ENCODE data around the gene DCC. TPM values are rescaled to one million over a fixed set of nuclear protein-coding genes. Genes with fewer than 3 reads are reported as not detected.

Gene DCC
- total and polyA plus RNA-seq, 2 experiments from 2014 or later = not detected

GRCh38 chr18:53254265-53254664 is 914.3 kb downstream of the DCC start:
- whole genome bisulfite sequencing, 2 experiments (ENCODE audit: low coverage in 1 of 2, low lambda C conversion rate in 2 of 2, missing lambda C conversion rate in 2 of 2) = 13 to 14% methylated on average over 1 of the region's 1 CpG
- Histone ChIP-seq H3K9ac (no peak overlapping the region), H3K4me1 (ENCODE audit: insufficient read depth) (no peaks in the 10 kb centered on the region), H3K9me2 (ENCODE audit: insufficient read depth) (no peaks in the 10 kb centered on the region), H4K20me1 (ENCODE audit: insufficient read depth) (no peaks in the 10 kb centered on the region), H3K79me2 (ENCODE audit: insufficient read depth) (no peaks in the 10 kb centered on the region), H3K36me3 (ENCODE audit: low read depth) (no peaks in the 10 kb centered on the region), H3K9me3 (ENCODE audit: low read depth) (peaks cover 3% of the 10 kb centered on the region), H3K4me3 (no peak overlapping the region), H2AFZ (no peak overlapping the region), H3F3A (ENCODE audit: insufficient read depth) (no peaks in the 10 kb centered on the region), H3K27ac (no peak overlapping the region), H3K4me2 (ENCODE audit: unreplicated experiment) (no peak overlapping the region), H3K27me3 (replicated peaks; ENCODE audit: insufficient read depth) (no peaks in the 10 kb centered on the region)
- DNase-seq = no peak
- in situ Hi-C loops (cut with MboI) = no loop called here
- no peak for TF ChIP-seq EZH2 (IDR thresholded peaks at IDR 0.05; ENCODE audit: insufficient read depth, poor library complexity, severe bottlenecking)
- no peak for TF ChIP-seq EZH2phosphoT487 (IDR thresholded peaks at IDR 0.05; ENCODE audit: insufficient read depth, low read depth)

GRCh38 chr18:53261241-53261640 is 921.2 kb downstream of the DCC start:
- no peak for TF ChIP-seq EZH2 (IDR thresholded peaks at IDR 0.05; ENCODE audit: insufficient read depth, poor library complexity, severe bottlenecking)
- TF ChIP-seq EZH2phosphoT487 (IDR thresholded peaks at IDR 0.05; ENCODE audit: insufficient read depth, low read depth) = no peak
- no peak overlapping the region for H3K4me3 ChIP-seq
- H4K20me1 ChIP-seq (ENCODE audit: insufficient read depth) = no peaks in the 10 kb centered on the region
- H3K9me2 ChIP-seq (ENCODE audit: insufficient read depth) = no peaks in the 10 kb centered on the region
- no peak overlapping the region for H3K9ac ChIP-seq
- no peak overlapping the region for H3K4me2 ChIP-seq (ENCODE audit: unreplicated experiment)
- in situ Hi-C loops (cut with MboI) = no loop called here
- no peaks in the 10 kb centered on the region for H3K27me3 ChIP-seq (replicated peaks; ENCODE audit: insufficient read depth)
- H3K36me3 ChIP-seq (ENCODE audit: low read depth) = no peaks in the 10 kb centered on the region
- H2AFZ ChIP-seq = no peak overlapping the region
- no peaks in the 10 kb centered on the region for H3K4me1 ChIP-seq (ENCODE audit: insufficient read depth)
- no peak for DNase-seq
- no peaks in the 10 kb centered on the region for H3K79me2 ChIP-seq (ENCODE audit: insufficient read depth)
- H3F3A ChIP-seq (ENCODE audit: insufficient read depth) = no peaks in the 10 kb centered on the region
- no peaks in the 10 kb centered on the region for H3K9me3 ChIP-seq (ENCODE audit: low read depth)
- WGBS, 2 experiments (ENCODE audit: low coverage in 1 of 2, low lambda C conversion rate in 2 of 2, missing lambda C conversion rate in 2 of 2) = 12 to 15% methylated on average over 5 of the region's 5 CpGs
- no peak overlapping the region for H3K27ac ChIP-seq

GRCh38 chr18:53266850-53267249 is 926.9 kb downstream of the DCC start:
- Histone ChIP-seq H3K9me2 (ENCODE audit: insufficient read depth) (no peaks in the 10 kb centered on the region), H3K9me3 (ENCODE audit: low read depth) (no peaks in the 10 kb centered on the region), H3F3A (ENCODE audit: insufficient read depth) (no peaks in the 10 kb centered on the region), H3K36me3 (ENCODE audit: low read depth) (no peaks in the 10 kb centered on the region), H3K9ac (no peak overlapping the region), H3K4me1 (ENCODE audit: insufficient read depth) (no peaks in the 10 kb centered on the region), H3K27me3 (replicated peaks; ENCODE audit: insufficient read depth) (no peaks in the 10 kb centered on the region), H3K4me2 (ENCODE audit: unreplicated experiment) (no peak overlapping the region), H3K4me3 (no peak overlapping the region), H4K20me1 (ENCODE audit: insufficient read depth) (no peaks in the 10 kb centered on the region), H2AFZ (no peak overlapping the region), H3K79me2 (ENCODE audit: insufficient read depth) (no peaks in the 10 kb centered on the region), H3K27ac (no peak overlapping the region)
- DNase-seq = no peak
- TF ChIP-seq EZH2phosphoT487 (IDR thresholded peaks at IDR 0.05; ENCODE audit: insufficient read depth, low read depth) (no peak), EZH2 (IDR thresholded peaks at IDR 0.05; ENCODE audit: insufficient read depth, poor library complexity, severe bottlenecking) (no peak)
- 22 to 33% methylated on average over 1 of the region's 1 CpG for WGBS, 2 experiments (ENCODE audit: low coverage in 1 of 2, low lambda C conversion rate in 2 of 2, missing lambda C conversion rate in 2 of 2)
- in situ Hi-C loops (cut with MboI) = no loop called here

- no peak overlapping the region for H3K9ac ChIP-seq
- 5 to 15% methylated on average over 3 of the region's 3 CpGs for WGBS, 2 experiments (ENCODE audit: low coverage in 1 of 2, low lambda C conversion rate in 2 of 2, missing lambda C conversion rate in 2 of 2)
- no peak overlapping the region for H3K27ac ChIP-seq
- H3K4me2 ChIP-seq (ENCODE audit: unreplicated experiment) = no peak overlapping the region
- H3K79me2 ChIP-seq (ENCODE audit: insufficient read depth) = no peaks in the 10 kb centered on the region
- TF ChIP-seq EZH2 (IDR thresholded peaks at IDR 0.05; ENCODE audit: insufficient read depth, poor library complexity, severe bottlenecking) (no peak), EZH2phosphoT487 (IDR thresholded peaks at IDR 0.05; ENCODE audit: insufficient read depth, low read depth) (no peak)
- in situ Hi-C loops (cut with MboI) = no loop called here
- H3F3A ChIP-seq (ENCODE audit: insufficient read depth) = no peaks in the 10 kb centered on the region
- H3K4me3 ChIP-seq = no peak overlapping the region
- H3K27me3 ChIP-seq (replicated peaks; ENCODE audit: insufficient read depth) = no peaks in the 10 kb centered on the region
- no peaks in the 10 kb centered on the region for H4K20me1 ChIP-seq (ENCODE audit: insufficient read depth)
- H3K36me3 ChIP-seq (ENCODE audit: low read depth) = no peaks in the 10 kb centered on the region
- no peaks in the 10 kb centered on the region for H3K9me3 ChIP-seq (ENCODE audit: low read depth)
- H3K4me1 ChIP-seq (ENCODE audit: insufficient read depth) = no peaks in the 10 kb centered on the region
- no peak overlapping the region for H2AFZ ChIP-seq
- no peaks in the 10 kb centered on the region for H3K9me2 ChIP-seq (ENCODE audit: insufficient read depth)
- no peak for DNase-seq
Measured at GRCh38 chr18:53268455-53268854, 928.5 kb downstream of the DCC start.

GRCh38 chr18:53281406-53281805 is 941.4 kb downstream of the DCC start:
- TF ChIP-seq EZH2phosphoT487 (IDR thresholded peaks at IDR 0.05; ENCODE audit: insufficient read depth, low read depth) (no peak), EZH2 (IDR thresholded peaks at IDR 0.05; ENCODE audit: insufficient read depth, poor library complexity, severe bottlenecking) (no peak)
- no peak overlapping the region for H3K27ac ChIP-seq
- no peak overlapping the region for H3K4me3 ChIP-seq
- 31 to 32% methylated on average over 2 of the region's 2 CpGs for WGBS, 2 experiments (ENCODE audit: low coverage in 1 of 2, low lambda C conversion rate in 2 of 2, missing lambda C conversion rate in 2 of 2)
- no peak overlapping the region for H2AFZ ChIP-seq
- H3K36me3 ChIP-seq (ENCODE audit: low read depth) = no peaks in the 10 kb centered on the region
- no peaks in the 10 kb centered on the region for H3K4me1 ChIP-seq (ENCODE audit: insufficient read depth)
- H3F3A ChIP-seq (ENCODE audit: insufficient read depth) = no peaks in the 10 kb centered on the region
- DNase-seq = no peak
- H3K9ac ChIP-seq = no peak overlapping the region
- H3K4me2 ChIP-seq (ENCODE audit: unreplicated experiment) = no peak overlapping the region
- H3K9me3 ChIP-seq (ENCODE audit: low read depth) = no peaks in the 10 kb centered on the region
- in situ Hi-C loops (cut with MboI) = no loop called here
- no peaks in the 10 kb centered on the region for H3K27me3 ChIP-seq (replicated peaks; ENCODE audit: insufficient read depth)
- H3K79me2 ChIP-seq (ENCODE audit: insufficient read depth) = no peaks in the 10 kb centered on the region
- no peaks in the 10 kb centered on the region for H3K9me2 ChIP-seq (ENCODE audit: insufficient read depth)
- no peaks in the 10 kb centered on the region for H4K20me1 ChIP-seq (ENCODE audit: insufficient read depth)
